T-helper 17 cell (primary cell): ENCODE measurements around the gene P2RY1. TPM values are rescaled to one million over a fixed set of nuclear protein-coding genes. Genes with fewer than 3 reads are reported as not detected.
A peak's percentile ranks its signal among the peaks of the same experiment; 100 is the strongest.
"Not testable (repeated sequence)": the region's sequence is repeated elsewhere in the genome, so short reads cannot be mapped to it uniquely, and the experiment has no call there.

ENCODE experiments used
- ATAC-seq: fragments of 150-1000 bp; cut with Tn5 transposase; 2 replicates; pipeline ENCODE4 v1.10.0; 2021; ENCODE audit warnings: mild to moderate bottlenecking, moderate library complexity
- DNase-seq, 3 donors: peaks; one replicate each; pipeline versions ENCODE4 v3.0.0 to v3.0.0-alpha.2; 2020 to 2021
- H3K9me3 ChIP-seq: one replicate; pipeline ENCODE4 v1.7.0; 2013; ENCODE audit warnings: low read length, mild to moderate bottlenecking; ENCODE audit not compliant: control insufficient read depth, poor library complexity, severe bottlenecking
- H3K27ac Mint-ChIP-seq: one replicate; pipeline ENCODE4 v1.8.0; 2022; ENCODE audit warnings: mild to moderate bottlenecking, moderate library complexity, mixed read lengths
- H3K27me3 Mint-ChIP-seq: one replicate; pipeline ENCODE4 v1.8.0; 2022; ENCODE audit warnings: mixed read lengths
- H3K36me3 Mint-ChIP-seq: one replicate; pipeline ENCODE4 v1.8.0; 2022; ENCODE audit warnings: low read depth, mixed read lengths
- H3K4me1 Mint-ChIP-seq: one replicate; pipeline ENCODE4 v1.8.0; 2022; ENCODE audit warnings: mild to moderate bottlenecking, mixed read lengths
- H3K4me3 Mint-ChIP-seq: one replicate; pipeline ENCODE4 v1.8.0; 2022; ENCODE audit warnings: mild to moderate bottlenecking, moderate library complexity, mixed read lengths
- total RNA-seq, 4 donors: library from RNA in 2 of 4; stranded (reverse) in 2 of 4; gene quantifications; one replicate each; pipeline ENCODE4 v1.2.3 and lab custom pipeline; 2022 to 2026

The P2RY1 gene
- total RNA-seq, 2 donors from 2014 or later, result 0.22 to 2.9 TPM

DNA sequence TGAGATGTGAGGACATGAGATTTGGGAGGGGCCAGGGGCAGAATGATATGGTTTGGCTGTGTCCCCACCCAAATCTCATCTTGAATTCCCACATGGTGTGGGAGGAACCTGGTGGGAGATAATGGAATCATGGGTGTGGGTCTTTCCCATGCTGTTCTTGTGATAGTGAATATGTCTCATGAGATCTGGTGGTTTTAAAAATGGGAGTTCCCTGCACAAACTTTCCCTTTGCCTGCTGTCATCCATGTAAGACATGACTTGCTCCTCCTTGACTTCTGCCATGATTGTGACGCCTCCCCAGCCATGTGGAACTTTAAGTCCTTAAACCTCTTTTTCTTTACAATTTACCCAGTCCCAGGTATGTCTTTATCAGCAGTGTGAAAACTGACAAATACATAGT is 12.7 kb downstream of the P2RY1 start:
- H3K27ac Mint-ChIP-seq, result not testable (repeated sequence)

DNA sequence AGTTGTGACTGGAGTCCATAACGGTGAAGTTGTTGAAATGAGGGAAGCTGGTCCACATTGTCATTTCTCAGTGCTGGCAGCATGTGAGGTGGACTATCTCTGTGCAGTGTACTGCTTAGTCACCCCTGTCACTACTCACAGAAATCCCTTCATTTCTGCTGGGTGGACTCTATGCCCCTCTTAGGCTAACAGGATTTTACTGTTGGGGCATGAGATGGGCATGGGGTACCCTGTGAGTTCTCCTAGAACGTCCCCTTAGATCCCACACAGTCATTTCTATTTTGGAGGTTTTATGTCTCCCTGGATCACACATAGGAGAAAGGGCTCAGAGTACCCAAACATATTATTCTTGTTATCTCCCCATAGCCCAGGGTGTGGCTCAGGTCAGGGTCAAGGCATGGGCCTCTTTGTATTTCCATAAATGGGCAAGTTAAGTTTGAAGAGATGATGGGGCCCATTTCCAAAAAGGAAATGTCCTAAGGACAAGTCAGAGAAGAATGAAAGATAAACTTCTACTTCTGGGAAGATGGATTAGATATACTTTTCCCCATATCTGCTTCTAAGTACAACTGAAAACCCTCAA is 15.2 kb downstream of the P2RY1 start:
- Mint-ChIP-seq H3K4me1 (no peaks in the 10 kb centered on the region), H3K4me3 (no peak overlapping the region), H3K27me3 (no peaks in the 10 kb centered on the region), H3K27ac (no peak overlapping the region), H3K36me3 (no peaks in the 10 kb centered on the region)
- DNase-seq (no peak), ATAC-seq (no peak)
- no peaks in the 10 kb centered on the region for H3K9me3 ChIP-seq

More for the DNA sequence above, 12.7 kb downstream of the P2RY1 start:
- H3K4me1 Mint-ChIP-seq, DNase-seq, H3K27me3 Mint-ChIP-seq, H3K9me3 ChIP-seq, H3K4me3 Mint-ChIP-seq, ATAC-seq, H3K36me3 Mint-ChIP-seq: not testable (repeated sequence)

- Mint-ChIP-seq H3K27ac (no peak overlapping the region), H3K36me3 (no peaks in the 10 kb centered on the region), H3K27me3 (no peaks in the 10 kb centered on the region), H3K4me1 (no peaks in the 10 kb centered on the region), H3K4me3 (no peak overlapping the region)
- no peak for DNase-seq
- ATAC-seq, result no peak
- no peaks in the 10 kb centered on the region for H3K9me3 ChIP-seq
Measured at GRCh38 chr3:152853196-152853595, 18.3 kb downstream of the P2RY1 start.

DNA sequence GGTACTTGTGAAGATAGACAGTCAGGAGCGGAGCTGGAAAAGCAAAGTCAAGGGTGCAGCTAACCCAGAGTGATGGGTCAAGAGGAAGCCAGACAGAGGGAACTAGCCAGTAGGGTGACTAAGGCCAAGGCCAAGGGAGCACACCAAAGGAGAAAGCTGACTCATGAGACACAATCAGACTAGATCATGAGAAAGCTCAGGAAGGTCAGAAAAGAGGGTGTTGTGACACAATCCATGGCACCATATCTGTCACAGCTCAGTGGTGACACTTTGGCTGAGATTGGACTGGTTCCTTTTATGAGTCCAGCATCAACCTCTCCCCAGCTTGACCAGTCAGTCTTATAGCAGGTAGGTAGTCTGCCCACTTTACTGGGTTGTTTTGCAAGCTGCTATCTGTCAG is 22.2 kb downstream of the P2RY1 start:
- peaks cover 4% of the 10 kb centered on the region for H3K27me3 Mint-ChIP-seq
- no peaks in the 10 kb centered on the region for H3K36me3 Mint-ChIP-seq
- no peaks in the 10 kb centered on the region for H3K4me1 Mint-ChIP-seq
- no peaks in the 10 kb centered on the region for H3K9me3 ChIP-seq
- no peak overlapping the region for H3K27ac Mint-ChIP-seq
- ATAC-seq (peak; percentile 42), DNase-seq (no peak)
- H3K4me3 Mint-ChIP-seq, result no peak overlapping the region

GRCh38 chr3:152858170-152858800 is 23.4 kb downstream of the P2RY1 start:
- Mint-ChIP-seq H3K4me3 (no peak overlapping the region), H3K4me1 (no peaks in the 10 kb centered on the region), H3K36me3 (no peaks in the 10 kb centered on the region), H3K27me3 (peaks cover 4% of the 10 kb centered on the region), H3K27ac (no peak overlapping the region)
- no peaks in the 10 kb centered on the region for H3K9me3 ChIP-seq
- DNase-seq (no peak), ATAC-seq (no peak)

- ATAC-seq, result no peak
- Mint-ChIP-seq H3K4me1 (no peaks in the 10 kb centered on the region), H3K36me3 (no peaks in the 10 kb centered on the region), H3K27ac (no peak overlapping the region), H3K4me3 (no peak overlapping the region), H3K27me3 (peaks cover 4% of the 10 kb centered on the region)
- DNase-seq, result no peak
- H3K9me3 ChIP-seq, result no peaks in the 10 kb centered on the region
Measured at GRCh38 chr3:152860736-152861135, 25.8 kb downstream of the P2RY1 start.

- H3K4me3 Mint-ChIP-seq, result no peak overlapping the region
- H3K27me3 Mint-ChIP-seq, result no peaks in the 10 kb centered on the region
- H3K9me3 ChIP-seq, result no peaks in the 10 kb centered on the region
- H3K27ac Mint-ChIP-seq, result no peak overlapping the region
- no peak for DNase-seq
- no peaks in the 10 kb centered on the region for H3K36me3 Mint-ChIP-seq
- no peak for ATAC-seq
- H3K4me1 Mint-ChIP-seq, result no peaks in the 10 kb centered on the region
Measured at GRCh38 chr3:152865668-152866245, 30.8 kb downstream of the P2RY1 start.

DNA sequence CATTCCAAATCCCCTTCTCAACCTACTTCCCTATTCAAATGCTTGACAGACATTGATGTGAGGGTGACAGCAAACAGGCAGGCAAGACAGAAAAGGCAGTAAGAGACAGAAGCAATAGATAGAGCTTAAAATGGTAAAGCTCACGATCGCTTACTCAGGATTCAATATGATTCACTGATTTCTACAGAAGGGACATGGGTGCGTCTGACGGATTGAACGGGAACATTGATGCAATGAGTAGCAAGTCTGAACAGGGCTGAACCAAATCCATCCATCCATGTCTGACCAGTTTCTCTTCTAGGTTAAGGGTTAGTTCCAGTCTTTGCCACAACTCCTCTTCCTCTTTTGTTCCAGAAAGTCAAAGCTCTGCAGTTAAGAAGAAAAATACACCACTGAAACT is 35.1 kb downstream of the P2RY1 start:
- DNase-seq, result no peak
- Mint-ChIP-seq H3K27me3 (no peaks in the 10 kb centered on the region), H3K4me3 (no peak overlapping the region), H3K36me3 (no peaks in the 10 kb centered on the region), H3K27ac (no peak overlapping the region), H3K4me1 (no peaks in the 10 kb centered on the region)
- no peaks in the 10 kb centered on the region for H3K9me3 ChIP-seq
- no peak for ATAC-seq

DNA sequence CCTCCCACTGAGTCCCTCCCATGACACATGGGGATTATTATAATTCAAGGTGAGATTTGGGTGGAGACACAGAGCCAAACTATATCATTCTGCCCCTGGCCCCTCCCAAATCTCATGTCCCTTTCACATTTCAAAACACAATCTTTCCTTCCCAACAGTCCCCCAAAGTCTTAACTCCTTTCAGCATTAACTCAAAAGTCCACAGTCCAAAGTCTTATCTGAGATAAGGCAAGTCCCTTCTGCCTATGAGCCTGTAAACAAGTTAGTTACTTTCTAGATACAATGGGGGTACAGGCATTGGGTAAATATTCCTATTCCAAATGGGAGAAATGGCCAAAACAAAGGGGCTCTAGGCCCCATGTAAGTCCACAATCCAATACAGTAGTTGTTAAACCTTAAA is 38.4 kb downstream of the P2RY1 start:
- H3K27ac Mint-ChIP-seq, H3K4me1 Mint-ChIP-seq: not testable (repeated sequence)

DNA sequence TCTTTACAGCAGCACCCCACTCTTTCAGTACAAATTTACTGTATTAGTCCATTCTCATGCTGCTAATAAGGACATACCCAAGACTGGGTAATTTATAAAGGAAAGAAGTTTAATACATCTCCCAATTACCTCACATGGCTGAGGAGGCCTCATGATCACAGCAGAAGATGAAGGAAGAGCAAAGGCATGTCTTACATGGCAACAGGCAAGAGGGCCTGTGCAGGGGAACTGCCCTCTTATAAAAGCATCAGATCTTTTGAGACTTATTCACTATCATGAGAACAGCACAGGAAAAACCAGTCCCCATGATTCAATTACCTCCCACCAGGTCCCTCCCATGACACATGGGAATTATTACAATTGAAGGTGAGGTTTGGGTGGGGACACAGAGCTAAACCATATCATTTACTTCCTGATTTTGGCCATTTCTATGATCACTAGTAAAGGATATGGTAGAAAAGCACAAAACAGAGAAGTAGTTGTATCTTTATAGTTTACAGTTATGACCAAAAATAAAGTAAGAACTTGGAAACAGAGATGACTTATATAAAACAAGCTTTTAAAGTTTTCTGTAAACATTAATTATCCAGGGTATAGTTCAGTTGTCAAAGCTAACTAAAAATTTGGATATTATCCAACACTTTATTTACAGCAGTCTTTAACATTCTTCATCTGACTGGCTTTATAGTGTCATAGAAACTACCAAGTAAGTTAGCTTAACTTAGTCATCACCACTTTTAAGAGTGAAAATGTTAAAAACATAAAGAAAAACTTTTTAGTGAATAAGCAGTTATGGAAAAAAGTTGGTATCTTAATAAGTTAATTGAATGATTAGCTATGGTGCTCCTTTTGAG is 40.2 kb downstream of the P2RY1 start:
- ATAC-seq (no peak), DNase-seq (no peak)
- H3K36me3 Mint-ChIP-seq, result no peaks in the 10 kb centered on the region
- H3K4me1 Mint-ChIP-seq, result no peaks in the 10 kb centered on the region
- no peak overlapping the region for H3K27ac Mint-ChIP-seq
- H3K4me3 Mint-ChIP-seq, result no peak overlapping the region
- no peaks in the 10 kb centered on the region for H3K9me3 ChIP-seq
- H3K27me3 Mint-ChIP-seq, result no peaks in the 10 kb centered on the region

More for the DNA sequence above, 38.4 kb downstream of the P2RY1 start:
- ATAC-seq, DNase-seq, H3K9me3 ChIP-seq, H3K36me3 Mint-ChIP-seq, H3K4me3 Mint-ChIP-seq, H3K27me3 Mint-ChIP-seq: not testable (repeated sequence)

GRCh38 chr3:152879130-152879789 is 44.3 kb downstream of the P2RY1 start:
- Mint-ChIP-seq H3K4me3 (no peak overlapping the region), H3K27me3 (no peaks in the 10 kb centered on the region), H3K4me1 (no peaks in the 10 kb centered on the region), H3K36me3 (no peaks in the 10 kb centered on the region), H3K27ac (no peak overlapping the region)
- no peak for DNase-seq
- no peak for ATAC-seq
- H3K9me3 ChIP-seq, result no peaks in the 10 kb centered on the region

- ATAC-seq, result no peak
- H3K27ac Mint-ChIP-seq, result no peak overlapping the region
- H3K27me3 Mint-ChIP-seq, result no peaks in the 10 kb centered on the region
- no peak for DNase-seq
- H3K36me3 Mint-ChIP-seq, result no peaks in the 10 kb centered on the region
- no peaks in the 10 kb centered on the region for H3K4me1 Mint-ChIP-seq
- no peak overlapping the region for H3K4me3 Mint-ChIP-seq
- no peaks in the 10 kb centered on the region for H3K9me3 ChIP-seq
Measured at GRCh38 chr3:152879790-152880174, 44.9 kb downstream of the P2RY1 start.

- H3K27me3 Mint-ChIP-seq, result peaks cover 13% of the 10 kb centered on the region
- DNase-seq (no peak), ATAC-seq (no peak)
- H3K4me3 Mint-ChIP-seq, result no peak overlapping the region
- no peak overlapping the region for H3K27ac Mint-ChIP-seq
- H3K9me3 ChIP-seq, result no peaks in the 10 kb centered on the region
- H3K36me3 Mint-ChIP-seq, result no peaks in the 10 kb centered on the region
- H3K4me1 Mint-ChIP-seq, result no peaks in the 10 kb centered on the region
Measured at GRCh38 chr3:152885076-152885475, 50.1 kb downstream of the P2RY1 start.
